HG03342 (cell line): ENCODE measurements around the gene CDH13.

Source experiments
- ATAC-seq: cut with Tn5 transposase; IDR thresholded peaks from one replicate; pipeline ENCODE4 v1.9.1; 2021; ENCODE audit warnings: mild to moderate bottlenecking, moderate library complexity; ENCODE audit not compliant: unreplicated experiment

Gene CDH13

GRCh38 chr16:82626791-82627261 lies at the start of gene CDH13:
Gene CDH13, plus strand, starts transcription at chr16:82626969.
- ATAC-seq = no peak

- ATAC-seq = no peak
These were observed 46.4 kb upstream of the CDH13 start for GRCh38 chr16:82580298-82580890.

- no peak for ATAC-seq
These were observed 43.8 kb upstream of the CDH13 start for GRCh38 chr16:82582975-82583374.

GRCh38 chr16:82583422-82583821 lies 43.3 kb upstream of the CDH13 start:
- ATAC-seq = no peak

GRCh38 chr16:82584553-82585152 lies 42.1 kb upstream of the CDH13 start:
- no peak for ATAC-seq

- no peak for ATAC-seq
These were observed 41.1 kb upstream of the CDH13 start for GRCh38 chr16:82585675-82586074.

GRCh38 chr16:82586130-82586529 lies 40.6 kb upstream of the CDH13 start:
- no peak for ATAC-seq

- ATAC-seq = no peak
These were observed 39.5 kb upstream of the CDH13 start for GRCh38 chr16:82587289-82587688.

- ATAC-seq = no peak
These were observed 37.4 kb upstream of the CDH13 start for GRCh38 chr16:82589407-82589806.

GRCh38 chr16:82594114-82594513 lies 32.7 kb upstream of the CDH13 start:
- no peak for ATAC-seq

- ATAC-seq = no peak
These were observed 28.0 kb upstream of the CDH13 start for GRCh38 chr16:82598771-82599170.

- ATAC-seq = no peak
These were observed 24.7 kb upstream of the CDH13 start for GRCh38 chr16:82601989-82602640.

- no peak for ATAC-seq
These were observed 22.9 kb upstream of the CDH13 start for GRCh38 chr16:82603784-82604411.

- no peak for ATAC-seq
These were observed 21.7 kb upstream of the CDH13 start for GRCh38 chr16:82605076-82605475.

GRCh38 chr16:82605863-82606620 lies 20.7 kb upstream of the CDH13 start:
- no peak for ATAC-seq

- ATAC-seq = no peak
These were observed 17.6 kb upstream of the CDH13 start for GRCh38 chr16:82609140-82609539.

GRCh38 chr16:82612263-82612662 lies 14.5 kb upstream of the CDH13 start:
- no peak for ATAC-seq

- no peak for ATAC-seq
These were observed 10.4 kb upstream of the CDH13 start for GRCh38 chr16:82616356-82616755.

GRCh38 chr16:82621781-82622180 lies 5.0 kb upstream of the CDH13 start:
- ATAC-seq = no peak

- no peak for ATAC-seq
These were observed 3.5 kb upstream of the CDH13 start for GRCh38 chr16:82623241-82623640.
